ENCODE results near the gene KCTD11.

Gene KCTD11

GRCh38 chr17:7370853-7371252, 18.9 kb downstream of the KCTD11 start:
- H4K20me1 ChIP-seq (ENCODE audit: insufficient read depth, low read length), result no peaks in the 10 kb centered on the region
- H3K9me2 ChIP-seq (ENCODE audit: low read depth, low read length), result no peaks in the 10 kb centered on the region
- no peak overlapping the region for H3K4me2 ChIP-seq (ENCODE audit: low read length)
- H3K9me3 ChIP-seq (ENCODE audit: low read length), result no peaks in the 10 kb centered on the region
- no peaks in the 10 kb centered on the region for H3K79me2 ChIP-seq (ENCODE audit: insufficient read depth, low read length)
- no peak overlapping the region for H3K27ac ChIP-seq (ENCODE audit: low read depth, low read length, poor library complexity, severe bottlenecking)
- no peak overlapping the region for H2AFZ ChIP-seq (ENCODE audit: low read length)
- no peaks in the 10 kb centered on the region for H3F3A ChIP-seq (ENCODE audit: insufficient read depth, low read length)
- H3K27me3 ChIP-seq (ENCODE audit: insufficient read depth, low read length), result no peaks in the 10 kb centered on the region
- TF ChIP-seq CTCF (IDR thresholded peaks at IDR 0.05; ENCODE audit: low read length), result no peak
- TF ChIP-seq EZH2 (IDR thresholded peaks at IDR 0.05; ENCODE audit: borderline replicate concordance, low read length), result no peak
- no peak overlapping the region for H3K4me3 ChIP-seq (ENCODE audit: low read depth, low read length, poor library complexity, severe bottlenecking)
- H3K36me3 ChIP-seq (ENCODE audit: insufficient read depth, low read length), result no peaks in the 10 kb centered on the region
- H3K4me1 ChIP-seq (ENCODE audit: insufficient read depth, low read length, severe bottlenecking), result no peaks in the 10 kb centered on the region
- H3K9ac ChIP-seq (ENCODE audit: low read length), result no peak overlapping the region

GRCh38 chr17:7374353-7374752, 22.4 kb downstream of the KCTD11 start:
- Histone ChIP-seq H3K36me3 (ENCODE audit: insufficient read depth, low read length) (no peaks in the 10 kb centered on the region), H3K27me3 (ENCODE audit: insufficient read depth, low read length) (no peaks in the 10 kb centered on the region; the same call in 1 of the 2 replicates), H4K20me1 (ENCODE audit: insufficient read depth, low read length) (no peaks in the 10 kb centered on the region), H3K27ac (ENCODE audit: low read depth, low read length, poor library complexity, severe bottlenecking) (no peak overlapping the region), H3K9me2 (ENCODE audit: low read depth, low read length) (no peaks in the 10 kb centered on the region), H3K4me3 (ENCODE audit: low read depth, low read length, poor library complexity, severe bottlenecking) (no peak overlapping the region), H2AFZ (ENCODE audit: low read length) (no peak overlapping the region), H3K4me1 (ENCODE audit: insufficient read depth, low read length, severe bottlenecking) (no peaks in the 10 kb centered on the region), H3F3A (ENCODE audit: insufficient read depth, low read length) (no peaks in the 10 kb centered on the region), H3K4me2 (ENCODE audit: low read length) (no peak overlapping the region), H3K79me2 (ENCODE audit: insufficient read depth, low read length) (no peaks in the 10 kb centered on the region), H3K9ac (ENCODE audit: low read length) (no peak overlapping the region), H3K9me3 (ENCODE audit: low read length) (peaks cover 3% of the 10 kb centered on the region)
- TF ChIP-seq CTCF (IDR thresholded peaks at IDR 0.05; ENCODE audit: low read length) (no peak), EZH2 (IDR thresholded peaks at IDR 0.05; ENCODE audit: borderline replicate concordance, low read length) (no peak)

GRCh38 chr17:7379134-7379533, 27.2 kb downstream of the KCTD11 start:
- Histone ChIP-seq H3K4me1 (ENCODE audit: insufficient read depth, low read length, severe bottlenecking) (peaks cover 8% of the 10 kb centered on the region), H3K27ac (ENCODE audit: low read depth, low read length, poor library complexity, severe bottlenecking) (no peak overlapping the region), H3F3A (ENCODE audit: insufficient read depth, low read length) (no peaks in the 10 kb centered on the region), H3K27me3 (ENCODE audit: insufficient read depth, low read length) (peaks cover 8% of the 10 kb centered on the region; the same call in 1 of the 2 replicates), H3K36me3 (ENCODE audit: insufficient read depth, low read length) (no peaks in the 10 kb centered on the region), H3K4me3 (ENCODE audit: low read depth, low read length, poor library complexity, severe bottlenecking) (no peak overlapping the region), H3K4me2 (ENCODE audit: low read length) (no peak overlapping the region), H3K9ac (ENCODE audit: low read length) (no peak overlapping the region), H2AFZ (ENCODE audit: low read length) (no peak overlapping the region), H3K9me2 (ENCODE audit: low read depth, low read length) (no peaks in the 10 kb centered on the region), H4K20me1 (ENCODE audit: insufficient read depth, low read length) (no peaks in the 10 kb centered on the region), H3K79me2 (ENCODE audit: insufficient read depth, low read length) (no peaks in the 10 kb centered on the region), H3K9me3 (ENCODE audit: low read length) (peaks cover 9% of the 10 kb centered on the region)
- TF ChIP-seq EZH2 (IDR thresholded peaks at IDR 0.05; ENCODE audit: borderline replicate concordance, low read length) (no peak), CTCF (IDR thresholded peaks at IDR 0.05; ENCODE audit: low read length) (no peak)
